ENCODE results near the gene FLNC. TPM values are rescaled to one million over a fixed set of nuclear protein-coding genes. Genes with fewer than 3 reads are reported as not detected.

The FLNC gene
- total and polyA plus RNA-seq, 9 of the 15 experiments (the other 6 are each of a cell fraction or from before 2014, with no cell fraction given) = 0.90 to 155 (median 28.8) TPM

DNA sequence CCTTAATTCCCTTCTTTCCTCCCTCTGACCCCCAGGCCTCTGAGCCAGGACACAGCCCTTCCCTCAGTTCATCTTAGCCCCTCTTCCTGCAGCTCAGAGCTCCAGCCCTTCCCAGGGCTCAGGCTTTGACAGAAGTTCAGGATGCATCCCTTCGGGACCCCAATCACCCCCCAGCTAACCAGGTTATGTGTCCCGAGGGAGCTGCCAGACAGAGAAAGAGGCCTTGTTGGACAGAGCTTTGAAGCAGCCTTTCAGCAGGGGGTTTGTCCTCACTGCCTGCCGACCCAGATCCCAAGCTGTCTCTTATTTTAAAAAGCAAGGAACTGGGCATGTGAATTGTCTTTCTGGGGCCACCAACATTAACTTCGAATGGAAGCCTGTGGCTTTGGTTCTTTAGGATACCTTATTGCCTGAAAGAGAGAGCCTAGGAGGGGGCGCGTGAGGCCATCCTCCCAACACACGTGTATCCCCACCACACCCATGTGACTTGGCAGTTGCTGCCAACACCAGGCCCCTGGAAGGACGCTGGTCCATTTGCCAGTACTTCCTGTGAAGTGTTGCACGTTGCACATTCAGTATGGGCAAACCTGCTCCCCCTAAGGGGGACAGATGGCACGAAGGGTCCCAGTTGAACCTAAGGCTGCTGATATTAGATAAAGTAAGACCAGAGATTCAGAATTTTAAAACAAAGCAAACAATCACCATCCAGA, 37.6 kb upstream of the FLNC start (continued):
- TF ChIP-seq CREB3 (tag; conservative IDR thresholded peaks at IDR 0.05; ENCODE audit: low read depth) = peak; percentile 77; the same call in 1 of the 2 replicates
- TF ChIP-seq RUNX1 (IDR thresholded peaks at IDR 0.05; ENCODE audit: low read depth) = no peak
- TF ChIP-seq ZNF586 (CRISPR knock-in tag; conservative IDR thresholded peaks at IDR 0.05) = no peak
- TF ChIP-seq HCFC1 (IDR thresholded peaks at IDR 0.05; ENCODE audit: low read depth, low read length) = no peak
- TF ChIP-seq ZNF695 (CRISPR knock-in tag; IDR thresholded peaks at IDR 0.05) = no peak
- 0 out of 2 replicates have a peak, but pooled peaks have one; percentile 49 for TF ChIP-seq ZNF12 (CRISPR knock-in tag; IDR thresholded peaks at IDR 0.05)
- TF ChIP-seq TBP (optimal IDR thresholded peaks at IDR 0.05; ENCODE audit: low read depth, low read length) = peak; percentile 17
- TF ChIP-seq SMARCB1 (IDR thresholded peaks at IDR 0.05; ENCODE audit: insufficient read length, low read depth) = no peak
- TF ChIP-seq TCFL5 (CRISPR knock-in tag; conservative IDR thresholded peaks at IDR 0.05) = no peak
- TF ChIP-seq EZH2 (IDR thresholded peaks at IDR 0.05; ENCODE audit: borderline replicate concordance, low read depth, low read length) = no peak
- no peak for TF ChIP-seq ZNF780A (CRISPR knock-in tag; IDR thresholded peaks at IDR 0.05)
- 0 out of 4 replicates have a peak, but pooled peaks of 1 of the 2 experiments have one; percentile 13 for TF ChIP-seq RAD21 (CRISPR knock-in tag; conservative IDR thresholded peaks at IDR 0.05 in 1 of 2, IDR thresholded peaks at IDR 0.05 in 1 of 2)
- TF ChIP-seq ZHX1 (conservative IDR thresholded peaks at IDR 0.05; ENCODE audit: low read length) = no peak
- TF ChIP-seq HIVEP1 (CRISPR knock-in tag; IDR thresholded peaks at IDR 0.05) = no peak
- TF ChIP-seq ZNF184 (CRISPR knock-in tag; IDR thresholded peaks at IDR 0.05) = no peak
- TF ChIP-seq PRPF4 (IDR thresholded peaks at IDR 0.05; ENCODE audit: insufficient read depth, low read depth, low read length, poor library complexity, severe bottlenecking) = no peak
- no peak for TF ChIP-seq POLR2H (tag; IDR thresholded peaks at IDR 0.05; ENCODE audit: low read depth)
- no peak for TF ChIP-seq PHF21A (IDR thresholded peaks at IDR 0.05; ENCODE audit: borderline replicate concordance, low read depth)
- no peak for TF ChIP-seq ZNF24 (IDR thresholded peaks at IDR 0.05)
- TF ChIP-seq DNMT1 (IDR thresholded peaks at IDR 0.05) = no peak
- TF ChIP-seq ZNF592 (IDR thresholded peaks at IDR 0.05) = peak; percentile 94
